ENCODE measurements around the gene ELMO3.

Gene ELMO3

DNA sequence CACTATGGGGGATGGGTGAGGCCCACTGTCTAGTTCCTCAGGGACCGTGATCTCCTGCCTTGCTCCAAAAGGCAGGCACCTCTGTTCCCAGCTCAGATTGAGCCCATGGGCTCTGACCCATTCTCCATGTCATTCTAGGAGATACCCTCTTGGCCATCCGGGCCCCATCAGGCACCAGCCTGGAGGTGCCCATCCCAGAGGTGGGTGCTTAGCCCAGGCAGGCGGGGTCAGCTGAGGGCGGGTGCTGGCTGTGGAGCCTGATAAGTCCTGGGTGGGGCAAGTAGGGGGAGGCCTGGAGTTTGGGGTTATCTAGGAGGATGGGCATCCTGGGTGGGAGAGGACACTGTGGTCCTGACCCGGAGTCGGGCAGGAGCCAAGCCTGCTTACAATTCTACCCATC lies 4.7 kb upstream of the ELMO3 start:
- DNase-seq (ENCODE audit: low spot score) = no peak

DNA sequence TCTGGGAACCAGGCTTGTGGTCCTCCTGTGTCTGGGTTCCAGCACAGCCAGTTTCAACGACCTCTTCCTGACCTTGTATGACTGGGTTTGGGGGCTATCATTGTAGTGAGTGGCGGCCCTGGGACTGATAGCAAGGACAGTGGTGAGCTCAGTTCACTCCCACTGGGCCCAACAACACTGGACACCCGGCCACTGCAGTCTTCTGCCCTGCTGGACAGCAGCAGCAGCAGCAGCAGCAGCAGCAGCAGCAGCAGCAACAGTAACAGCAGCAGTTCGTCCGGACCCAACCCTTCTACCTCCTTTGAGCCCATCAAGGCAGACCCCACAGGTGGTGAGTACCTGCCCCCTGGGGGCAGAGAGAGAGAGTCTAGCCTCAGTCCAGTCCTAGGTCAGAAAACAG lies 3.3 kb upstream of the ELMO3 start:
- no peak for DNase-seq (ENCODE audit: low spot score)

DNA sequence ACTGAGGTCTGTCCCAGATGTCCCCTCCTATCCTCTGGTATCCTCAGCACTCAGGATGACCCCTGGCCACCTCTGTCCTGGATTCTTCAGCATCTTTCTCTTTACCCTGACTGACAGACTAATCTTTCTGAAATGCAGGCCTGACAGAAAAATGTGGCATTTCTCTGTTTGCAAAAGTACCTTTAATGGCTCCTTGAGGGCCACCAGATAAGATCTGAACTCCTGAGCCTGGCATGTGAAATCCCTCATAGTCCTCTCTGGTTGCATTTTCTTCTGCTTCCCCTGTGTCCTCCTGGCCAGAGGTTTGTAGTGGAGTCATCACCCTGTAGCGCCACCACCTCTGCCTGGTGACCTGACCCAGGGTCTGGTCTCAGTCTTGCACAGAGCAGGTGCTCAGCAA lies 2.0 kb upstream of the ELMO3 start:
- DNase-seq (ENCODE audit: low spot score) = no peak

DNA sequence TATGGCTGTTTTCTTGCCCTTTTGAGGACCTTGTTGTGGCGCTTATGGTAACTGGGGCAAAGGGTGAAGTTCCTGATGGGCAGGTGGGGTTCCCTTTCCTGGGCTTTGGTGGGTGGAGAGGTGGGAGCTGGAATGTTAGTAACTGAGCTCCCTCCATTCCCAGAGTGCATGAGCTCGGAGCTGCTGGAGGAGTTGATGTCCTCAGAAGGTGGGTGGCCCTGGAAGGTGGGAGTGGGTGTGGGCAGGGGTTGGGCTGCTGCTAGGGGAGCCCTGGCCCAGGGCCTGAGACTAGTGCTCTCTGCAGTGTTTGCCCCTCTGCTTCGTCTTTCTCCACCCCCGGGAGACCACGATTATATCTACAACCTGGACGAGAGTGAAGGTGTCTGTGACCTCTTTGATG lies 1.2 kb upstream of the ELMO3 start:
- DNase-seq (ENCODE audit: low spot score) = no peak

DNA sequence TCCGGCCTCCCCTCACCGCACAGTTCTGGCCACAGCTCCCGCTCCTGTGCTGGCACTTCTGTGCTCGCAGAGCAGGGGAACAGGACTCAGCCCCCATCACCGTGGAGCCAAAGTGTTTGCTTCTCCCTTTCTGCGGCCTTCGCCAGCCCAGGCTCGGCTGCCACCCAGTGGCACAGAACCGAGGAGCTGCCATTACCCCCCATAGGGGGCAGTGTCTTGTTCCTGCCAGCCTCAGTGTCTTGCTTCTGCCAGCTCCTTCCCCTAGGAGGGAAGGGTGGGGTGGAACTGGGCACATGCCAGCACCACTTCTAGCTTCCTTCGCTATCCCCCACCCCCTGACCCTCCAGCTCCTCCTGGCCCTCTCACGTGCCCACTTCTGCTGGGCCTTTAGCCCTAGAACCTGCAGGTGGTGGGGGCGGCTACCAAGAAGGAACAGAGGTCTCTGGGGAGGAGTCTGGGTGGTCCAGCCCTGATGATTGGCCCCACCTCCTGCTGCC lies 645 bp upstream of the ELMO3 start:
- DNase-seq (ENCODE audit: low spot score) = no peak

DNA sequence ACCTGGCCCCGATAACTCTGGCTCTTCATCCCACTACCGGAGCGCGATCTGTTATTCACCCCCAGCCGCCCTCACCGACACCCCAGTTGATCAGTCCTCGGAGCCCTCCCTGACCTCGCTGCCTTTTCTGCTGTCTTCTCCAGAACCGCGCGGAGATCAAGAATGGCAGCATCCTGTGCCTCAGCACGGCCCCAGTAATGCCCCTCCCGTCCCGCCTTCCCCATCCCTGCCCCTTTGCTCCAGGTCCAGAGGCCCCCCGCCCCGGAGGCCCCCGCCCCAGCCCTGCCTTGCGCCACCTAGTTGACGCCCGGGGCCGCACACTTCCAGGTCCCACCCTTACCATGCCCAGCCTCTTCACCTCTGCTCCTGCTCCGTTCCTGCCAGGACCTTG lies 872 bp downstream of the ELMO3 start:
- no peak for DNase-seq (ENCODE audit: low spot score)

DNA sequence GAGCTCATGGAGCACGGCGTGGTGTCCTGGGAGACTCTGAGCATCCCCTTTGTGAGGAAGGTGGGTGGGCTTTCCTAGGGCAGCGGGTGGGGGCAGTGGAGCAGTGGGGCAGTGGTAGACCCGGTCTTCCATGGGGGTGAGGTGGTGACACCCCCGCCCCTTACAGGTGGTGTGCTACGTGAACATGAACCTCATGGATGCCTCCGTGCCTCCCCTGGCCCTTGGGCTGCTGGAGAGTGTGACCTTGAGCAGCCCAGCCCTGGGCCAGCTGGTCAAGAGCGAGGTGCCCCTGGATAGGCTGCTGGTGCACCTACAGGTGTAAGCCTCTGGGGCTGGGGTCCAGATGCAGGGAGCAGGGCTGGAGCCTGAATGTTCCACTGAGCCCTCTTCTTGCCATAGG lies 1.6 kb downstream of the ELMO3 start:
- DNase-seq (ENCODE audit: low spot score) = no peak

DNA sequence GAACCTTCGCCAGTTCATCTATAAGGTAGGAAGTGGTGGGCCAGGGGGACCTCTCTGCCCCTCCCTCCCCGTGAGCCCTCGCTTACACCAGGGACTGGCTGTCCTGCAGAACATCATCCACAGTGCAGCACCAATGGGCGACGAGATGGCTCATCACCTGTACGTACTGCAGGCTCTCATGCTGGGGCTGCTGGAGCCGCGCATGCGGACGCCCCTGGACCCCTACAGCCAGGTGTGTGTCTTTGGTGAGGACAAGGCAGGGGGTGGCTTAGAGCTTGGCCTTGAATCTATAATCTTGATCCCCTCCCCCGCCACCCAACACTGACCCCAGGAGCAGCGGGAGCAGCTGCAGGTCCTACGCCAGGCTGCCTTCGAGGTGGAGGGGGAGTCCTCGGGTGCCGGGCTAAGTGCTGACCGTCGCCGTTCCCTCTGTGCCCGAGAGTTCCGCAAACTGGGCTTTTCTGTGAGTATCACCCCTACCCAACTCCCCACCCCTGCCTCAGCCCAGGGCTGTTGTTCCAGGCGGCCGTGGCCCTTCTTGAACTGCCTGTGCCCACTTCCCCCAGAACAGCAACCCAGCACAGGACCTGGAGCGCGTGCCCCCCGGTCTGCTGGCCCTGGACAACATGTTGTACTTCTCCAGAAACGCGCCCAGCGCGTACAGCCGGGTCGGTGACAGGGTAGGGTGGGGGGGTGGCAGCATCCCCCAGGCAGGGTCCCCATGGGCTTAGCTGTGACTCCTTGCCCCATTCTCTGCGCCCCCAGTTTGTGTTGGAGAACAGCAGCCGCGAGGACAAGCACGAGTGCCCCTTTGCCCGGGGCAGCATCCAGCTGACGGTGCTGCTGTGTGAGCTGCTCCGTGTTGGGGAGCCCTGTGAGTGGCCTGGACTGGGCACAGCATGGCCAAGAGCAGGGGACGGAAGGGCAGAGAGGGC lies 2.7 kb downstream of the ELMO3 start:
- DNase-seq (ENCODE audit: low spot score) = no peak

DNA sequence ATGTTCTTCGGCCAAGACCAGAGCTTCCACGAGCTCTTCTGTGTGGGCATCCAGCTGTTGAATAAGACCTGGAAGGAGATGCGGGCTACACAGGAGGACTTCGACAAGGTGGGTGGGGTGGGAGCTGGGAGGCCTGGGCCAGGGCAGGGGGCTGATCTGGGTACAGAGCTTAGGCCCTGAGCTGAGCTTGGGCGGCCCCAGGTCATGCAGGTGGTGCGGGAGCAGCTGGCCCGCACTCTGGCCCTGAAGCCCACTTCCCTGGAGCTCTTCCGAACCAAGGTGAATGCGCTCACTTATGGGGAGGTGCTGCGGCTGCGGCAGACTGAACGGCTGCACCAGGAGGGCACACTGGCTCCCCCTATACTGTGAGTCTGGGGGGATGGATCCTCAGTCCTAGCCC lies 3.5 kb downstream of the ELMO3 start:
- no peak for DNase-seq (ENCODE audit: low spot score)

DNA sequence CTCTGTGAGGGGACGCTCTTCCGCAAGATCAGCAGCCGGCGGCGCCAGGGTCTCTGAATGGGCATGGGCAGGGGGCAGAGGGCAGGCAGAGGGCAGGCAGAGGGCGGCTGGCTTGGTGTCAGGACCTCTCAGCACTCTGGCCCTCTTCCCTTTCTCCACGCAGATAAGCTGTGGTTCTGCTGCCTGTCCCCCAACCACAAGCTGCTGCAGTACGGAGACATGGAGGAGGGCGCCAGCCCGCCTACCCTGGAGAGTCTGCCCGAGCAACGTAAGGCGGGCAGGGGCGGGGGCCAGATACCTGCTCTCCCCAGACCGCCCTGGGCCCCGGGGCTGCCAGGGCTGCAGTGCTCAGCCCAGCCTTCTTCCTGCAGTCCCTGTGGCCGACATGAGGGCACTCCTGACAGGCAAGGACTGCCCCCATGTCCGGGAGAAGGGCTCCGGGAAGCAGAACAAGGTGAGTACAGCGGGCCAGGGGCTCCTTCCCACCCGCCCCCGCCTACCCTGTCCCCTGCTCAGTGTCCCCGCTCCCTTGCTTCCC lies 4.1 kb downstream of the ELMO3 start:
- DNase-seq (ENCODE audit: low spot score) = no peak

DNA sequence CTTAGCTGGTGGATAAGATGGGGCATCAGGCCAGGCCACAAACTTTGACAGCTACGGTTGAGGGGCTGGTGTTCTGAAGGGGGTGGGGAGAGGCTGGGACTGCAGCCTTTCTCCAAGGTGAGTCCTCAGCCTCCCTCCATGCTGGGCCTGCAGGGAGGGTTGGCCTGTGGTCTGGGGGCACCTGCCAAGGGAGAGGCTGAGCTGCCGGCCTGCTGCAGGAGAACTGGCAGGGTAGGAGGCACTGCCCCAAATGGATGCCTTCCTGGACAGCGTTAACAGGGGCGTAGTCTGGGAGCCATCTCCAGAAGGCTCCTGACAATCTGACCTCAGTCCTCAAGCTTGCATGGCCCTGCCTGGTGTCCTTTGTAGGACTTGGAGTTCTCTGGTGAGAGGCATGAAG lies 5.1 kb downstream of the ELMO3 start:
- no peak for DNase-seq (ENCODE audit: low spot score)

DNA sequence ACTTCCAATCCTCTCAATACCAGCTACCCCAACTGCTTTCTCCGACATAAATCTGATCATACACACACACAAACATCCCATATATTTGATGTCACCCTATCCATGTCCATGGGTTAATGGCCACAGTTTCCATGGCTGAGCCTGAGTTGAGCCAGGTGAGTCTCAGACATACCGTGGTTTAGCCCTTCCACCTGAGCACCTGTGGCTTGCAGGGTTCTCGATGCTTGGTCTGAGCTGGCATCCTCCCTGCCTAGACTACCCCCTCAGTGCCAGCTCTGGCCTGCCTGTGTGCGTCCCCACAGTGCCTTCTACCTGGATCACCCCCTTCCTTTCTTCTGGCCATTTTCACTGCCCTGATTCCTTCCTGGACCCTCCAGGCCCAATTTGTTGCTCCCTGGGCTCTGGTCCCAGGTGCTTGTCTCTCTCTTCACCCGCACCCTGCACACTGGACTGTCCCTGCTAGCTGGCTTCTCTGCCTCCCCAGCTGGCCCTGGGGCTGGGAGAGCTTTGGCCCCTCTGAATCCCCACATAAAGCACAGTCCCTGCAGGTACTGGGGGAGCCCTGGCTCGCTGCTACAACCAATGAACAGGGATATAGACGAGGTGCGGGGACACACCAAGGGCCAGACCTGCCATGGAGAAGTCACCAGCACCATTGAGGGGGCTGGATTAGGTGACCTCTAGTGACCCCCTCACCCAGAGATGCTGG lies 7.4 kb downstream of the ELMO3 start:
- no peak for DNase-seq (ENCODE audit: low spot score)

DNA sequence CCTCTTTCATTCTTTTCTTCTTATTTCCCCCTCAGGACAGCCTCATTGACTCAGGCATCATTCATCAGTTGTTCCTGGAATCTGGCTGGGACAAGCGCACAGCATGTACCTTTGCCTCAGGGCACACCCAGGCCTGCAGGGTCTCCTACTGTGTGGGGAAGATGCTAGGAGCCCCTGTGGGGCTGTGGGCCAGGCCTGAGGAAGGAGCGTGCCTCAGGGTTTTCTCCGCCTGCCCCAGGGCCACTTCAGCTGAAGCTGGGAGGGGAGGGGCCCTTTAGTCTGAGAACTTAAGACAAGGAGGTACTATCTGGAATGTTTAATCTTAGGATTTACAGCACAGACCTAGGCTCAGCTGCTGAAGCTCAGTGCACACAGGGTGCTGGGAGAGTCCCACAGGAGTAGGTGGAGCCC lies 7.9 kb downstream of the ELMO3 start:
- DNase-seq (ENCODE audit: low spot score) = no peak

DNA sequence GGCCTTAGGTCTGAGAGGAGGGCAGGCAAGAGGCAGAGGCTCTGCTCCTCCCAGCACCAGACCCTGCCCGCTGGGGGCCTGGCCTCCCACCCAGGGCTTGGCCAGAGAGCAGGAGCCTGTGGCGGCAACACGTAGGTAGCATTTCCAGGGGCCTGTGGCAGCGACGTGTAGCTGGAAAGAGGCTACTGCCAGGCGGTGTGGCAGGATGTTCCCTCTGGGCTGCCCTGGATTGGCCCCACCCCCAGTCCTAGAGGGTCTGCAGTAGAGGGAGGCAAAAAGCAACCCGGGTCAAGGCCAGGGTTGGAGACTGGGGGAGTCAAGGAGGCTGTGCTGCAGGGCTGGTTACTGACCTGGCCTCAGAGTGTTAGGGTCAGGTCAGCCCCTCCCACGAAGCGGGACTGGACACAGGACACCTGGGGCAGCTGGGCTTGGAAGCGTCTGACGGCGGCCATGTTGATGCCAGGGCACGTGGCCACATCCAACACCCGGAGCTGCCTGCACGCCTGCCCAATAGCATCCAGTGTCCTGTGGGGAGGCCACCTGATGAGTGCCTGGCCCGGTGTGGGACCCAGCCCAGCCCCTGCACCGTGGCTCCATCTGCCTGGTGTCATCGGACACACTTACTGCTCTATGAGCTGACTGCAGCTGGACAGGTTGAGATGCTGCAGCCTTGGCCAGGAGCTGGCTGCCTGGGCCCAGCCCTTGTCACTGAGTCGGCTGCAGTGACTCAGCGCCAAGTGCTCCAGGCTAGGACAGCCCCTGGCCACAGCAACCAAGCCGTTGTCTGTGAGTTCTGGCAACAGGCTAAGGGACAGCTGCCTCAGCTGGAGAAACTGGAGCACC lies 8.5 kb downstream of the ELMO3 start:
- DNase-seq (ENCODE audit: low spot score) = no peak

DNA sequence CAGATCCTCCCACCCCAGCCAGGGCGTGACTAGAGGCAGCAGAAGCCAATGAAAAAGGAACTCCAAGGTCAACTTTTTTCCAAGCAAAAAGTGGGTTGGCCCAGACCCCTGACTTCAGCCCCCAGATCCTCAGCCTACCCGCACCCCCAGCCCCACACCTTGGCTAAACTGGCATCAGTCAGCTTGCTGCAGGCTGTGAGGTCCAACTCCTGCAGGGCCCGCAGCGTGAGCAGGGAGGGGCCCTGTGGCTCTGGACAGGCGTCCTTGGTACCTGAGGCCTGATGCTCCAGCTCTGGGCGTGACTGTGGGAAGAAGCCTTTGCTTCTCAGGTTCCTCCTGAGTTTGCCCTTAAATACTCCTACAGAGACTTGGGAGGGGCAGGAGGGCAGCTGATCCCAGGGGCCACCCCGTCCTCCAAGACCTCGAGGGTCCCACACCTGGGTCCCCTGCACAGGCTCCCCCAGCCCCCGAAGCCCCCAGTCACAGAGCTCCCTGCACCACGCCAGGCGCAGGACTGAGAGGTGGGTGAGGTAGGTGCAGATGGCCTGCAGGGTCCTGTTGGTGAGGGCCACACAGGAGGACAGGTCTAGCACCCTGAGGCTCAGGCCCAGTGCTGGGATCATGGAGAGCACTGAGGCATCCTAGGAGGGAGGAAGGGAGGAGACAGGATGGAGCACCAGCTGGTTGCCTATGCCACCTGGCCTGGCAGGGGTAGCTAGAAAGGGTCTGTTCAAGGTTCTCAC lies 9.4 kb downstream of the ELMO3 start:
- no peak for DNase-seq (ENCODE audit: low spot score)

DNA sequence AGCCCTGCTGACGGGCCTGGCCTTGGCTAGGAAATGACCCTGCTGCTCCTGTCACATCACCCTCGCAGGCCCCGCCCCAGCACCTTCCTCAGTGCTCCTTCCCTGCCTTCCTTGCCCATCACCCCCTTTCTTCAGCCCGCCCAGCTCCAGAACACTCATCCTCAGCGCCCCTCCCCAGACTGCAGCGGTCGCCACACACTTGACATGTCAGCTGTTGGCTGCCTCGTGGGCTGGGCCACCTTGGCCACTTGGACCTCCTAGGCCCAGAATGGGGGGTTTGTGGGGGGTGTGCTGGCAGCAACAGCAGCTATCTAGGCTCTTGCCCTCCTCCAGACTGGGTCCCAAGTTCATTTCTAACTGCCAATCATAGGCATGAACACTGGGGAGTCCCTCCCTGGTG lies 10.6 kb downstream of the ELMO3 start:
- DNase-seq (ENCODE audit: low spot score) = no peak

DNA sequence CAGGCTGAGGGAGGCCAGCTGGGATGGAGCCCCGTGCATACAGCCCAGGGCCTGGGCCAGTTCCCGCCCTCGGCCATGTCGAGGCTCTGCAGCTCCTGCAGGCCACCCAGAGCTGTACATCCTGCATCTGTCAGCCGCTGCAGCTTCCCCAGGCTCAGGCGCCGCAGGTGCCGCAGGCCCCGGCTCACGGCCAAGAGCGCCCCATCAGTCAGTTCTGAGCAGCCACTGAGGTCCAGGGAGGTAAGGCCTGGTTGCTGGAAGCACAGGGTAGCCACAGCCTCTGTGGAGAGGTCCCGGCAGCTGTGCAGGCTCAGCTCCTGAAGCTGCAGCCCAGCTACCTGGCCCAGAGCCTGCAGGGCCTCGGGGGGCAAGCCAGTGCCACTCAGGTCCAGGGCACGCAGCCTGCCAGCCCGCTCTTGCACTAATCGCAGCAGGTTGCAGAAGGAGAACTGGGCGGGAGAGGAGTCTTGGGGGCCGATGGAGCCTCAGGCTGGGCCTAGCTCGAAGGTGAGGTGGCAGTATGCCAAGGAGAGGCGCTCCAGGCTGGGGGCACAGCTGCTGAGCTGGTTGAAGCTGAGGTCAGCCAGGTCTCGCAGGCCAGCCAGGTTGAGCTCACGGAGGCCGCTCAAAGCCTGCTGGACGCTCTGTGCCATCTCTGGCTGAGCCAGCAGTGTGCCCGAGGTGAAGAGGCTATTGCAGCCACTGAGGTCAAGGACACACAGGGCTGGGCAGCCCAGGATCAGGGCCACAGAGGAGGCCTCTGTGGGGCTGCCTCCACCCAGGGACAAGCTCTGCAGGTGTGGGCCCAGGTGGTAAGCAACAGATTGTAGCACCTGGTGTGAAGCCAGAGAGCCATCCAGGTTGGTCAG lies 11.4 kb downstream of the ELMO3 start:
- DNase-seq (ENCODE audit: low spot score) = peak; percentile 71

DNA sequence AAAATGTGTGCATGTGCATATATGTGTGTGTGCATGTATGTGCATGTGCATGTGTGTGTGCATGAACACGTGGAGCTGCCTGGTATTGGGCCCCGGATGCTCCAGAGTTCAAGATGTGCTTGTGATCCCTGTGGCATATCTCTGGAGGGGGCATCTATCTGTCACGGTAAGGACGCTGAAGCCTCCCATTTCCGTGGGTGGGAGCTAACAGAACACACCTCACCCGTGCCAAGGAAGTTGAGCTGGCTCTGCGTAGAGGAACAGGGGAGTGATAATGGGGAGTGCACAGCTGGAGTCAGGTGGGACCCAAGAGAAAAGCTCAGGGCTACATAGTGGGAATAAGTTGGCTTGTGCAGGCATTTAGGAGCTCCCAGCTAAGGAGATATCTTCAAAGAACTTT lies 12.7 kb downstream of the ELMO3 start:
- DNase-seq (ENCODE audit: low spot score) = no peak

DNA sequence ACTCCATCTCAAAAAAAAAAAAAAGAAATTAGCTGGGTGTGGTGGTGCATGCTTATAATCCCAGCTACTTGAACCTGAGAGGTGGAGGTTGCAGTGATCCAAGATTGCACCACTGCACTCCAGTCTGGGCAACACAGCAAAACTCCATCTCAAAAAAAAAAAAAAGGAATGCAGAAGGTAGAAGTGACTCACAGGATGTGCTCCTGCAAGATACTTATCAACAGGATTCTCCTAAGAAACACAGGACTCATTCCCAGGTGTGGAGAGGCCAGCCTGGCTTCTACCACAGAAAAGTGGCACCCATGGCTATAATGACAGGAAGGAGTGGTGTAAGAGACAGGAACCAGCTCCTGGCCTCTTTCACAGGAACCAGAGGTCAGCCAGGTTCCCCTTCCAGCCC lies 13.8 kb downstream of the ELMO3 start:
- no peak for DNase-seq (ENCODE audit: low spot score)
